BJ (cell line): ENCODE data around the gene MRPL42. TPM values are rescaled to one million over a fixed set of nuclear protein-coding genes. Genes with fewer than 3 reads are reported as not detected.

Experiments
- CTCF ChIA-PET: fragments of 350-600 bp; formaldehyde crosslinking; extraction: SDS; loops from one replicate; lab custom pipeline; 2021; ENCODE audit warnings: antibody characterized with exemption, inconsistent platforms; lab: Yijun Ruan, JAX
- POLR2A ChIA-PET: fragments of 300-600 bp; sonication (Branson Sonifier 250); formaldehyde crosslinking; extraction: SDS; loops from one replicate; lab custom pipeline; 2021; ENCODE audit warnings: antibody characterized with exemption; lab: Charles Lee
- DNase-seq: peaks from one replicate; pipeline ENCODE4 v3.0.0-alpha.2; 2011; ENCODE audit warnings: low read depth
- H3K27me3 ChIP-seq: 2 replicates; pipeline ENCODE4 v1.6.0; 2011; ENCODE audit warnings: low read length; ENCODE audit not compliant: control insufficient read depth, insufficient read depth
- H3K36me3 ChIP-seq: 2 replicates; pipeline ENCODE4 v1.5.1; 2011; ENCODE audit warnings: low read length; ENCODE audit not compliant: control insufficient read depth, insufficient read depth
- H3K4me3 ChIP-seq: 2 replicates; pipeline ENCODE4 v1.5.1; 2011; ENCODE audit warnings: low read depth, mild to moderate bottlenecking, control low read depth, low read length
- CTCF ChIP-seq: IDR thresholded peaks from 2 replicates; pipeline ENCODE4 v1.5.1; 2011; ENCODE audit warnings: low read depth, mild to moderate bottlenecking, control low read depth, inconsistent platforms, low read length, moderate library complexity; ENCODE audit not compliant: insufficient read depth
- polyA plus RNA-seq: library from polyadenylated mRNA; depleted of rRNA; stranded (reverse); fragments of >200 nt; gene quantifications from 2 replicates; pipeline ENCODE4 v1.2.3, GENCODE V29; 2011

Gene MRPL42
- polyA plus RNA-seq, 1 experiment, result 28.1 TPM

GRCh38 chr12:93443576-93443975 lies 23.7 kb upstream of the MRPL42 start:
- POLR2A ChIA-PET, result no interaction called here
- no peak overlapping the region for H3K4me3 ChIP-seq
- CTCF ChIA-PET, result interaction anchor here (1.3 to 2.0 kb wide), 2 partner anchors 657 to 659 kb away, joined by 3 to 6 read pairs; no protein-coding TSS in a partner anchor
- no peaks in the 10 kb centered on the region for H3K27me3 ChIP-seq
- no peak for DNase-seq
- H3K36me3 ChIP-seq, result no peaks in the 10 kb centered on the region
- no peak for TF ChIP-seq CTCF

GRCh38 chr12:93447555-93448290 lies 19.6 kb upstream of the MRPL42 start:
- no peak overlapping the region for H3K4me3 ChIP-seq
- no peaks in the 10 kb centered on the region for H3K27me3 ChIP-seq
- ChIA-PET CTCF (no interaction called here), POLR2A (no interaction called here)
- no peak for TF ChIP-seq CTCF
- DNase-seq, result no peak
- no peaks in the 10 kb centered on the region for H3K36me3 ChIP-seq

- no peak for TF ChIP-seq CTCF
- no peaks in the 10 kb centered on the region for H3K27me3 ChIP-seq
- H3K4me3 ChIP-seq, result no peak overlapping the region
- ChIA-PET POLR2A (no interaction called here), CTCF (no interaction called here)
- DNase-seq, result no peak
- no peaks in the 10 kb centered on the region for H3K36me3 ChIP-seq
Measured at GRCh38 chr12:93448796-93449195, 18.5 kb upstream of the MRPL42 start.

- H3K27me3 ChIP-seq, result no peaks in the 10 kb centered on the region
- ChIA-PET POLR2A (no interaction called here), CTCF (interaction anchor here (1.2 kb wide), 1 partner anchor 30 kb away, joined by 4 read pairs; no protein-coding TSS in a partner anchor)
- no peak overlapping the region for H3K4me3 ChIP-seq
- DNase-seq, result no peak
- H3K36me3 ChIP-seq, result no peaks in the 10 kb centered on the region
- TF ChIP-seq CTCF, result no peak
Measured at GRCh38 chr12:93449277-93449676, 18.0 kb upstream of the MRPL42 start.

- no peak for TF ChIP-seq CTCF
Measured at GRCh38 chr12:93451423-93452158, 15.7 kb upstream of the MRPL42 start.

More at GRCh38 chr12:93451423-93452158, 15.7 kb upstream of the MRPL42 start:
- Histone ChIP-seq H3K4me3 (no peak overlapping the region), H3K27me3 (no peaks in the 10 kb centered on the region), H3K36me3 (no peaks in the 10 kb centered on the region)
- CTCF ChIA-PET, result interaction anchor here (0.7 kb wide), 1 partner anchor 29 kb away, joined by 4 read pairs; no protein-coding TSS in a partner anchor
- DNase-seq, result no peak
- POLR2A ChIA-PET, result no interaction called here
